DMS53 treated with DMSO at 0.1 percent for 48 hours (cell line): ENCODE data around the gene COMMD3.
"Not testable (repeated sequence)": the region's sequence is repeated elsewhere in the genome, so short reads cannot be mapped to it uniquely, and the experiment has no call there.

Source experiments
- DNase-seq: peaks from one replicate; lab custom pipeline; 2025; ENCODE audit not compliant: unreplicated experiment; lab: John Stamatoyannopoulos, UW

The COMMD3 gene

DNA sequence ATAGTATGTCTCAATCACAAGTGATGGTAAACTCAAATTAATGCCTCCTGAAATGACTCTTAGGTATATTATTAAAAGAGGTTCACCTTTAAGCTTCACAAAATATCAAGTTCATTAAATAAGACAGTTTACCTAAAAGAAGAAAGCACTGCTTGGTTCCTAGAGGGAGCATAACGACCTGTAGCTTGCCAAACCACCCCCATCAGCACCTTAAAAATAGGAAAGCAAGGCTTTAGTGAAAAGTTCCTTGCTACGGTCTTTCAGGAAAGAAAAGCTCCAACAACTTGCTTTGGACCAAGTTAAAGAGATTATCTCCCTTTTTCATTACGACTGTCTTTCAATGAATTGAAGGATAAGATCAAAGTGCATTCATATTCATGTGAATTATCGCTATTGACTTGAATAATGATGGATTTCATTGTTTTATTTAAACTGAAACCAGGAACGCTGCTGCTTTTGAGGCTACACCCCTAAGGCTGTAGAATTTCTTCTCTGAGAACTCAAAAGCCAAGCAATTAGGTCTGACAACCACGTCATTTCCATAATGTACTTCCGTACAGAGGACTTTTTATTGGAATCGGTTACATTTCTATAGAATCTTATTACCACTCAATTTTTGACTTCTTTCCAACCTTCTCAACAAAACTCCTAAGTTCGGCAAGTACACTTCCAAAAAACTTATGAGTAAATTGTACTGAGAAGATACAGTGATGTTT, 22.2 kb downstream of the COMMD3 start:
- no peak for DNase-seq

DNA sequence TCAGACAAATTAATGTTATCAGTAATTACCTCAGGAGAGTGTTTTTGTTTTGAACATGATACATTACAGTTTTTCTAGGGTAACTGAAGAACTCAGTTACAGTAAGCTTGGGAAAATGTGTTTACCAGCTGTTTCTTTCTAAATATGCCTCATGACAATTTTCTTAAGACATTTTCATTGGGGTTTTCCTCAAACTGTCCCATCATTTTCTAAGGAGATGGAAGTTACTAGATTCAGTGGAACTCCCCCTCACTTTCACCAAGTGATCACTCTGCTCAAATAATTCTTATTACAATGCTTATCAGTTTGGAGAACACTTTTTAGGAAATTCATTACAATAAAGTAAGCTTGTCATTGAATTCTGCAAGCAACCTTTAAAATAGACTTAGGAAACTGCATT, 22.7 kb downstream of the COMMD3 start:
- DNase-seq: no peak

DNA sequence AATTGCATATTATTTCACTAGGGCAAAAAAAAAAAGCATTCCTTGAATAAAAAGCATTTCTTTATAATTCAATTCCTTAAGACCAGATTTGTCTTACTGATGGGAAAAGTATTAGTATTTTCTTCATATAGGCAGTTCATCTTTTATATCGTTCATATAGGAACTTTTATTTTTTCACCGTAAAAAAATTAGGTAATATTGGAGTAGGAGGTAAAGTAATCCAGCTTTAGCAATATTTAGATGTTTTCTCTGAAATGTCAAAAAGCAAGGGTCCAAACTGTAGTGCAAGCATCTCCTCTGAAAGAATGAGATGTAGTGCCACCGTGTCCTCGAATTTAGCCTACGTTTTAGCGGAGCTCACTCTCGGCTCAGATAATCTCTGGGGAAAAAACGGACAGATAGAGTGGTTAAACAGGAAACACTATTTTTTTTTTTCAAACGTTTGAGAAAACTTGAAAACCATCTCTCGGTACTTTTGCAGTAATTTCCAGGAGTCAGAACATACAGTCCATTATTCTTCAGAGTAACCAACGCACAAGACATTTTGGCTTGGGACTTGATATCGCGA, 23.7 kb downstream of the COMMD3 start:
- DNase-seq: no peak

DNA sequence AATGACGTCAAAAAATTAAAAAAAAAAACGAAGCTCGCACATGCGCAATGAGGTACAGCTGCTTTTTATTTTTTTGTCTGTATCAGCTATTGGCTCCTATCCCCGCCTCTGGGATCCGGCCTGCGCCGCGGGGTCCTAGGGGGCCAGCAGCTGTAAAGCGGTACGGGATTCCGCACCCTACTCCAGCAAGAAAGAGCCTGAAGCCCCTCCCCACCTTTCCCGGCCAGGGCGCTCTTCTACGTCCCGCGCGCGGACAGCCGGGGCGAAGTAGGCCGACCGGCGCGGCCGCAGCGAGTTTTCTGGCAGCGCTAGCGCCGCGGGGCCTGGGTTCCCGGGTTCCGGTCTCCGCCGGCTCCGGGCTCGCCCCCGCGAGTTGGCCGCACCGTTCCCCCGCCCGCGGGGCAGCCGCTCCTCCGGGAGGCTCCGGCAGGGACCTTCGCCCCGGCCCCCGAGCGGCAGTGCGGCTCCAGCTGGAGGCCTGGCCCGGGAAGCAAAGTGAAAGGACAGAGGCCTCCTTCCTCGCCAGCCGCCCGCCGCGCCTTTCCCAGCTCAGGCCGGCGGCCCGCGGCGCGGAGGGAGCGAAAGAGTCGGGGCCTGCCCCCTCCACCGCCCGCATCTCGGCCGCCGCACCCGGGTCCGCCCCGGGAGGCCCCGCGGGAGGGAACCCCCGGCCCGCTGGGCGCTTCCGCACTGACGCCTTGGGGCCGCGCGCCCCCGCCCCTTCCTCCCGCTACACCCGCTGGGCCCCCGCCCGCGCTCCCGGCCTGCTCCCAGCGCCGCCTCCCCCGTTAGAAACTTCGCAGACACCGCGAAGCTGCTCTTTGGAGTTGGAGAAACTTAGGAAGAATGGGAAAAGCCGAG, 24.4 kb downstream of the COMMD3 start:
- DNase-seq: peak; percentile 78

DNA sequence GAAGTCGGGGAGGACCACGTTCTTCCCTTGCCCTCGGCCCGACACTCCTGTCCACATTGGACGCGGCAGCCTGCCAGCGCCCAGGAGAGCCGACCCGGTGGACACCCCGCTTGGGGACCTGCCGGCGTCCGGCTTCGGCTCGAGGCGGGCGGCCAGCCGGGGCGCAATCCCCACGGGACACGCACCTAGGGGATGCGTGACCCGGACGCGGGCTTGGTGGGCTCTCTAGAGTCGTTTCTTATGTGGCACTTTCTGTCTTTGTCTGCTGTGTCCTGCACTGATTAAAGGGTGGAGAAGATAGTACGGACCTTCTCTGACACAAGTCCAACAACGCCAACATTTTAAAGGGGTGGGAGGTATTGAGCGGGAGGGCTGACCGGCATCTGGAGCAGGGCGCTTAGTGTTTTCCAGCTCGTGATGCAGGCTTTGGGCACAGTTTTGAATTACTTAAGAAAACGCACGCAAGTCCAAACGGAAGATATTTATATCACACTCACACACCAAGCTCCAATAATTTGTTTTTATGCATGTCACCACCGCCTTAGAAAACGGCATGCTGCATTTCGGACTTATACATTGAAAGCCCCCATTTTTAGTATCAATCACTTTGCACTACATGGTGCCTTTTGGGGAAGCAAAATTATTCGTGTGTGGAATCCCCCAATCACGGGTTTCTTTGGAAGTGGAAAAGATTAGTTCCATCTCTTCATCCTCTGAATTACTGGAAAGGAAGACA, 25.2 kb downstream of the COMMD3 start:
- DNase-seq: peak; percentile 55

DNA sequence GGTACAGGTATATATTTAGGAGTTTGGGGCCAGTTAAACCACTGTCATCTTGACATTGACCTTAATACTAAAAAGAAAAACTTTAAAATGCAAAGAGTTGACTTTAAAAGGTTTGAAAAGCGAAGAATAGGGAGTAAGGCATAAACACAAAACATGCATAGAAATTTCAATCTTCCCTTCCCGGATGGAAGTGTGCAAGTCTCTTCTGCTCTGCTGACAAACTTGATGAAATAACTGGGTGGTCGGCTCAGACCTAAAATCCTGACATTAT, 25.7 kb downstream of the COMMD3 start:
- no peak for DNase-seq

DNA sequence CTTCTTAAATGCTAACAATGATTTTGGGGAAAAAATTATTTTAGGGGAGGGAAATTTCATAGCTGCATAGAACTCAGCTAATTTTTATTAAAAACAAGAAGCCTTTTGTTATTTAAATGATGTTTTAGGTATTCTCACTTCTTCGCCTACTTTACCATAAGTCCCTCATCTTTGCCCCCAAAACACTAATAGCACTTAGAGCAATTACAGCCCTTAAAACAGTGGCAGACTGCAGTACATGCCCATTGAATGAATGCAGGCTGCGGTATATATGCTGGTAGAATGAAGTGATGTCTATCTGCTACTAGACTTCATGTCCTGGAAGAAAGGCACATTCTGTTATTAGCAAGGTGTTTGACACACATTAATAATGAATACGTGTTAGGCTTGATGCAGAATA, 26.2 kb downstream of the COMMD3 start:
- DNase-seq: no peak

DNA sequence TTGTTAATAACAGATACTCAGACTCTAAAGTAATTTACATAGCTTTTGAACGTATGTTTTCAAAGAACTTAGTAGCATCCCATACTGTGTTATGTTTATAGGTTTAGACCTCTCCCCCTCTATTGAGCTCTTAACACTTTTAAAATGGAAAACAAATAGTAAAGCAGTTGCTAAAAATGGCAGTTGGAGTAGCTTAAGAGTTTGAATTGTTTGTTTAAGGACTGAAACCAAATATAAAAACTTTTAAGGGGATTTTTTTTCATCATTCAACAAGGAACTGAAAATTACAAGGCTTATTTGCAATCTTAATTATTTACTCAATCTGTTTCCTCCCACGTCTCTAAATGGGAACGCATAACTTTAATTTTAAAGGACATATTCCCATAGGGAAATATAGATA, 27.5 kb downstream of the COMMD3 start:
- no peak for DNase-seq

DNA sequence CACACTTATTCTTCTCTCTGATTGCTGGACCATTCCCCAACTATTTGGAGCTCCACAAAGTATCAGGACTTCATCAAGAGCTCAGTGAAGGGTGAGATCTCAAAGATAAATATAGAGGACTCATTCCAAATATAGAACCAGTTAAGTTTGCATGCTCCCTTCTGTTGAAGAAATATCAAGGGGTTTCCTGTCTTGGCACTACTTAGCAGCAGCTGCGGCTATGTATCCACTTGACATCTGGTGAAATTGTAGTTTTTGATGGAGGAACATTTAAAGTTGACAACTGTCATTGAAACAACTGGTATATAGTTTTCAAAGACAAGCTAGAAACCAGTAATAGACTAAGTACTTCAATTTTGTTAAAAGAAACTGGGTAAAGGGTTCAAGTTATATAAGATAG, 28.1 kb downstream of the COMMD3 start:
- DNase-seq: no peak

DNA sequence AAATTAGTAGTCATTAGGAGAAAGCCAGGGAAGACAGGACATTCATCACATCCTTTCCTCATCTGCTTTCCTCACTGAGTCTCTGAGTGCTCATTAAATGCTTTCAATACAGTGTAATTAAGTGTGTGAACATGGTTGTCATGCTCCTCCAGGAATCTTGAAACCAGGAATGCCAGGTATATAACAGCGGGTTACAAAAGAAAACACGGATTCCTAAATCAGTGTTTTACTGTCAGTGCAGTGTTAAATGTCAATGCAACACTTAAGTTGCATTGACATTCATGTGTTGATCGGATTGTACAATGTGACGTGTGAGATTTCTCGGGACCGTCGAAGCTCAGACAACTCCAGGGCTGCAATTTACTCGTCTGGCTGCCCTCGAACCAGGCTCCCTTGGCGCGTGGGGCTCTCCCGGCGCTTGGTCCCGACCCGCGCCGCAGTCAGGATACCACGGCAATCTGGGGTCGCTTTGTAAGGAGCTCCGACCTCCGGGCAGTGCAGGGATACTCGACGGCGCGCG, 28.7 kb downstream of the COMMD3 start:
- DNase-seq: no peak

DNA sequence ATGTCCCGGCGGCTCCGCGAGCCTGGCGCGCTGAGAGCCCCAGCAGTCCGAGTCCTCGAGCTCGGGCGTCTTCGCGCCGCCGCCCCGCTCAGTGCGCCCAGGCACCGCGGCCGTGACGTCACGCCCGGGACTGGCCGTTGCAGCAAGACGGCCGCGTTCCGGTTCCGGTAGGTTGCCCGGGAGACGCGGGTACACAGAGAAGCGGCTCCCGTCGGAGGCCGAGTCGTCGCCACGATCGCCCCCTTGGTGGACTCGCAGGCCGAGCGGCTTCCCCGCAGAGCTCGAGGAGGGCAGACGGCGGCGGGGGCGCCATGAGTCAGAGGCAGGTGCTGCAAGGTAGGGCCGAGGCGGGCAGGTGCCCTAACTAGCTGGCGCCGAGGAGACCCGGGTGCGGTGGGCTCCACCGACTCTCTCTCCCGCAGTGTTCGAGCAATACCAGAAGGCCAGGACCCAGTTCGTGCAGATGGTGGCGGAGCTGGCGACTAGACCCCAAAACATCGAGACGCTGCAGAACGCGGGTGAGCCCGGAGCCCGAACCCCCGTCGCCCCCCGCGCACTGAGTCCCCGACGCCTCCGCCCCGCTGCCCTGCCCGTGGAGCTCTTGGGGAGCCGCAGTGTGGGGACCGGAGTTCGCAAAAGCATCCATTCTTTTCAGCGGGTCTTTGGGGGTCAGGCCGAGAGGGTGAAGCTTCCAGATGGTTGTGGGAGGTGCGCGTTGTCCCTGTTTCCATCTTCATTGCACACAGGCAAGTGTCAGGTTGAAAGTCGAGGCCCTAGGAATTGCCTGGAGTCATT, 29.3 kb downstream of the COMMD3 start, which contains the start of gene SPAG6:
SPAG6 (plus strand) TSS at position 196 of the 795 bp plus-strand sequence; CDS start at position 312, 116 bp downstream.
- peak; percentile 76 for DNase-seq

DNA sequence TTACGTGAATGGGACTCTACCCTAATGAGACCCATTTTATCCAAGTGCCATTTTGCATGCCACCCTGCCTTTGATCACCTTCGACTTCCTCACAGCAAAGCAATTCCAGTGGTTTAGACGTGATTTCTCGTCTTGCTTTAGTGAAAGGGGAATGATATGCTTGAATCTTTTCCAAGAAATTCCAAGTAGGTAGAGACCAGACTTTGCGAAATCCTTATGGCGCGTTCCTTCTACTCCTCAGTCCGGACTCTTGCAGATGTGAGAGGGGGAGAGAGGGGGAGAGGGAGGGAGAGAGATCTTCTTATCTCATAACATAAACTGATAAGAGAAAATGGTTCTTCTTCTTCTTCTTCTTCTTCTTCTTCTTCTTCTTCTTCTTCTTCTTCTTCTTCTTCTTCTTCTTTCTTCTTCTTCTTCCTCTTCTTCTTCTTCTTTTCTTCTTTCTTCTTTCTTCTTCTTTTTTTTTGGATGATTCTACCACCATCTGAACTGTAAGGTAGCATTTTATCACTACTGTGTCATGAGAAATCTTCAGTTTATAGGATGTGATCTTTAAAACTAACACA, 30.0 kb downstream of the COMMD3 start:
- DNase-seq: no peak

DNA sequence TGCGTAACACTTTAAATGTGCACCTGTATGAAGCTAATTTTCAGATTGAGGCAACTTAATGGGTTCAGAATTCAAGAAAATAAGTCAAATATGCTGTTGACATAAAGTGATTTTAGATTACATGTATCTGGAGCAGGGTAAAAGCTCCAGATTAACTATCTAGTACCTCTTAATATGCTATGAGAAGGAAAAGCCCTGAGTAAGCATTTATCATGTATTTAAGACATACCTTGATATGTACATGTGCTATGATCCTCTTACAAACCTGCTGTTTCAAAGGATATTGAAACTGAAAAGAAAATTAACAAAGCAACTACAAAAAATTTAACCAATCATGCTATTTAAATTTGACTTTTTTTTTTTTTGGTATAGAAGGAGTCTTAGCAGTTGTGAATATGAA, 33.6 kb downstream of the COMMD3 start:
- no peak for DNase-seq

DNA sequence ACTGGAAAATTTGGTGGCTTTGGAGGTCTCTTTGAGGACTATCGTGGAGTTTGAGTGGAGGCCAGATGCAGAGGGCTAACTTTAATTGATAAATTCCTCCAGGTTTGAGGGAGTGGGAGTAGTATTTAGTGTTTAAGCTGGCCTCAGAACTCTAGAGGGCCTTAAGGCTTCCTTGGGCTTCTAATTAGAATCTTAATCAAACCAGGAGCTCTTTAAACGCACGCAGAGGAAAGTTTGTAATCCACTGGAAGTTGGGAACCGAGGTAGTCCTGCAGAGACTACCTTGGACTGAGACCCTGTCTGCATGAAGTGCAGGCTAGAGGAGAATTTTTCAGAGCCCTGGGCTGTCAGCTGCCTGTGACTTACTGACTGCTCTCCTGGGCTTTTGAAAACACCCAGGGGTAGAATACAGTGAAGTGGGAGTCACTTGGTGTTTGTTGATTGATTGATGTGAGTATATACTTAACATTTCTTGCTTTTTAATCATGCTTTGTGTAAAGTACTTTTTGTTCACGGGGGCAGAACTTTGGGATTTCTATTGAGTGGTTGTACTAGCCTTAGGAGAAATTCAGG, 35.0 kb downstream of the COMMD3 start:
- DNase-seq: no peak

DNA sequence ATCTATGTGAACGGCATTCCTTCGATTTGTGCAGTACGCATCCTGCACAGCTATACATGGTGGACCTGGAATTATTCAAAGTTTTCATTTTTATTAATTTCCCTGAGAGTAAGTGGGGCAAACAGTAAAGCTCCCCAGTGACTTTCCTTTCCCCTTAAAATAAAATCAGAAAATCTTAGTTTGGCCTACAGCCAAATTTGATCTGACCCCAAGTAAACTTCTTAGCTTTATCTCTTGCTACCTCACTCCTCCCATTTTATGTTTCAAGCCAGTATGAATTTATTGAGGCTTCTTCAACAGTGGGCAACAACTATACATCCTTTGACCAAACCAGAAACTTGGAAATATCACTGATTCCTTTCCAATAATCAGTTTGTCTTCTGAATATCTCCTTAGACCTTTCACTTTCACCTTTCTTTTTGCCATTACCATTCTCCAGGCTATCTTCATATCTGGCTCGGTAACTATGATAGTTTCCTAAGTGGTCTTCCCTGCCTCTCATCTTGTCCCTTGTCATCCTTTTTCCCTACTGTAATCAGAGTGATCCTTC, 40.2 kb downstream of the COMMD3 start:
- no peak for DNase-seq

DNA sequence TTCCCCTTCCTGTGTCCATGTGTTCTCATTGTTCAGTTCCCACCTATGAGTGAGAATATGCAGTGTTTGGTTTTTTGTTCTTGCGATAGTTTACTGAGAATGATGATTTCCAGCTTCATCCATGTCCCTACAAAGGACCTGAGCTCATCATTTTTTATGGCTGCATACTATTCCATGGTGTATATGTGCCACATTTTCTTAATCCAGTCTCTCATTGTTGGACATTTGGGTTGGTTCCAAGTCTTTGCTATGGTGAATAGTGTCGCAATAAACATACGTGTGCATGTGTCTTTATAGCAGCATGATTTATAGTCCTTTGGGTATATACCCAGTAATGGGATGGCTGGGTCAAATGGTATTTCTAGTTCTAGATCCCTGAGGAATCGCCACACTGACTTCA, 41.6 kb downstream of the COMMD3 start:
- not testable (repeated sequence) for DNase-seq

DNA sequence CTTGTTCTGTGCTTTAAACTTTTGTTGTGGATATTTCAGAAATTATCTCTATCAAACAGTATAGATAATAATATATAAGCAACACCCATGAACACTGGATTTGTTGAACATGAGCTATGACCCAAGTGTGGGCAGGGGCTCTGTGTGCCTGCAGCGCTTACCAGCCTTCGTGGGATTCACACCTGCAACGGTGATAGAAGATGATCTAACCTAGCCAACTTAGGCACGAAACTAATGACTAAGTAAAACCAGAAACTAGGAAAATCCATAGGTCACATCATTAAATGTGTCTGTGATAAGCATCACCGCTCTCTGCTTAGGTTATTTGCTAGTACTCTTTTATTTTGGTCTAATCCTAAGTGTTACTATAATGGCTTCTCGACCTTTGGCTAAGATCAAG, 47.1 kb downstream of the COMMD3 start:
- DNase-seq: no peak

DNA sequence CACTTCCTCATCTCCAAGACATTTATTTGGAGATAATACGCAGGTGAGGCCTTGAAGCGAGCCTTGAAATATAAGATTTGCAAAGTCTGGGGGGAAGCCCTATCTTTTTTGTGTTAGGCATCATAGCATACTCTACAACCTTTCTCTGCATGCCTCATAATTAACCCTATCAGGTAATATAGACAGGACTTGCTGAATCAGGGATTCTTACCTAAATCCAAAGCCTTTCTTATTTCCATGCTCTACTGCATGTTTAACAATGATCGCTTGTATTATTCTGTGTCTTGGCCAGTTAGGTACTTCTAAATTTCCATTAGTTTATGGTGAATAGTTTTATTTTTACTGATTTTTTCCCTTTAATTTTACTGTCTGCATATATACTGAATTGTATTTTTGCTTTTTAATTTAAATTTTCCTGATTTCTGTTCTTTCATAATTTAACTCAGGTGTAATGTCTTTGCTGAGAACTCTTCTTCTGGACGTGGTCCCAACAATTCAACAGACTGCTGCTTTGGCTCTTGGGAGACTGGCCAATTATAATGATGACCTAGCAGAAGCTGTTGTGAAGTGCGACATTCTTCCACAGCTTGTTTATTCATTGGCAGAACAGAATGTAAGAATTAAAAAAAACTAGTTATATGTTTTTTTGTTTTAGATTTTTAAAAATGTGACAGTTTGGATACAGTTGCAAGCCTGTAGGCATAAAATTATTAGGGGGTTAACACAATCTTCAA, 48.4 kb downstream of the COMMD3 start:
- no peak for DNase-seq

DNA sequence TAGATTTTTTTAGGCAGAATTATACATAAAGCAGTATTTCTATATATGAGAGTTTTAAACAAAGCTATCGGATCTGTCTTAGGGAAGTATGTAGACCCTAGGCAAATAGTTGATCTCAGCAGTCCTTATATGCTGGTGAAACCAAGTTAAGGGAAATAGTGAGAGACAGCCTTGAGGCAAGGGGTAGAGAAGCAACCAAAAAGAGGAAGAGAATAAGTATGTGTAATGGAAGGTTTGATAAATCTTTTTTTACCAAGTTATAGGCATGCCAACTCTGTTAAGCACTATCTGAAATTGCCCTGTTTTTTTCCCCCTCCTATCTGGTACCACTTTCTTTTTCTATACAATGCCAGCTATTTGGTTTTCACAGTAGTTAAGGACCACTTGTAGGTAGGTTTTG, 49.0 kb downstream of the COMMD3 start:
- no peak for DNase-seq
